ENCODE results near the gene CH25H.
A peak's percentile ranks its signal among the peaks of the same experiment; 100 is the strongest.

CH25H gene

GRCh38 chr10:89221919-89222318 lies 14.8 kb upstream of the CH25H start:
- DNase-seq (ENCODE audit: extremely low spot score), result no peak
- TF ChIP-seq HDGF (IDR thresholded peaks at IDR 0.05; ENCODE audit: borderline replicate concordance) (no peak), LEF1 (IDR thresholded peaks at IDR 0.05; ENCODE audit: borderline replicate concordance) (no peak), ARNT (IDR thresholded peaks at IDR 0.05) (no peak), BHLHE40 (IDR thresholded peaks at IDR 0.05; ENCODE audit: borderline replicate concordance) (no peak), L3MBTL2 (conservative IDR thresholded peaks at IDR 0.05) (no peak), FOXK2 (IDR thresholded peaks at IDR 0.05) (no peak), FOXA1 (IDR thresholded peaks at IDR 0.05) (no peak), SUZ12 (IDR thresholded peaks at IDR 0.05) (no peak), ZNF384 (IDR thresholded peaks at IDR 0.05) (no peak), SP1 (IDR thresholded peaks at IDR 0.05) (no peak), CTBP1 (IDR thresholded peaks at IDR 0.05; ENCODE audit: borderline replicate concordance) (no peak), NFRKB (IDR thresholded peaks at IDR 0.05) (no peak), ELF4 (IDR thresholded peaks at IDR 0.05) (no peak), TARDBP (IDR thresholded peaks at IDR 0.05) (no peak), FOXM1 (IDR thresholded peaks at IDR 0.05; ENCODE audit: borderline replicate concordance) (no peak), PKNOX1 (IDR thresholded peaks at IDR 0.05) (no peak)
- CTCF ChIA-PET, result no interaction called here
- POLR2A ChIA-PET, result no interaction called here

GRCh38 chr10:89219513-89220218 lies 12.5 kb upstream of the CH25H start:
- ChIA-PET POLR2A (no interaction called here), CTCF (interaction anchor here (0.6 to 1.0 kb wide), 2 partner anchors 12 to 191 kb away, joined by 3 read pairs; no protein-coding TSS in a partner anchor)
- DNase-seq (ENCODE audit: extremely low spot score), result no peak
- TF ChIP-seq PKNOX1 (IDR thresholded peaks at IDR 0.05), result no peak
- no peak for TF ChIP-seq ARNT (IDR thresholded peaks at IDR 0.05)
- no peak for TF ChIP-seq L3MBTL2 (conservative IDR thresholded peaks at IDR 0.05)
- no peak for TF ChIP-seq CTBP1 (IDR thresholded peaks at IDR 0.05; ENCODE audit: borderline replicate concordance)

GRCh38 chr10:89217057-89217990 lies 10.2 kb upstream of the CH25H start:
- ChIA-PET POLR2A (no interaction called here), CTCF (interaction anchor here (0.6 to 2.4 kb wide), 11 partner anchors 9 to 566 kb away, joined by 3 to 15 read pairs (median 4); no protein-coding TSS in a partner anchor)
- DNase-seq (ENCODE audit: extremely low spot score), result peak; percentile 23
- no peak for TF ChIP-seq L3MBTL2 (conservative IDR thresholded peaks at IDR 0.05)
- TF ChIP-seq PKNOX1 (IDR thresholded peaks at IDR 0.05), result peak; percentile 91

- no peak for TF ChIP-seq CTBP1 (IDR thresholded peaks at IDR 0.05; ENCODE audit: borderline replicate concordance)
- TF ChIP-seq TARDBP (IDR thresholded peaks at IDR 0.05), result no peak
- TF ChIP-seq FOXK2 (IDR thresholded peaks at IDR 0.05), result no peak
- TF ChIP-seq BHLHE40 (IDR thresholded peaks at IDR 0.05; ENCODE audit: borderline replicate concordance), result no peak
- TF ChIP-seq SP1 (IDR thresholded peaks at IDR 0.05), result no peak
- no peak for TF ChIP-seq ARNT (IDR thresholded peaks at IDR 0.05)
- TF ChIP-seq LEF1 (IDR thresholded peaks at IDR 0.05; ENCODE audit: borderline replicate concordance), result no peak
- no peak for TF ChIP-seq FOXM1 (IDR thresholded peaks at IDR 0.05; ENCODE audit: borderline replicate concordance)
- POLR2A ChIA-PET, result no interaction called here
- DNase-seq (ENCODE audit: extremely low spot score), result no peak
Measured at GRCh38 chr10:89216056-89216455, 8.9 kb upstream of the CH25H start.

GRCh38 chr10:89215511-89215910 lies 8.4 kb upstream of the CH25H start:
- TF ChIP-seq TARDBP (IDR thresholded peaks at IDR 0.05) (no peak), ARNT (IDR thresholded peaks at IDR 0.05) (no peak), BHLHE40 (IDR thresholded peaks at IDR 0.05; ENCODE audit: borderline replicate concordance) (no peak), PKNOX1 (IDR thresholded peaks at IDR 0.05) (no peak), FOXK2 (IDR thresholded peaks at IDR 0.05) (no peak), HDGF (IDR thresholded peaks at IDR 0.05; ENCODE audit: borderline replicate concordance) (no peak), NFRKB (IDR thresholded peaks at IDR 0.05) (no peak), L3MBTL2 (conservative IDR thresholded peaks at IDR 0.05) (no peak), FOXA1 (IDR thresholded peaks at IDR 0.05) (no peak), ELF4 (IDR thresholded peaks at IDR 0.05) (no peak), SUZ12 (IDR thresholded peaks at IDR 0.05) (no peak), LEF1 (IDR thresholded peaks at IDR 0.05; ENCODE audit: borderline replicate concordance) (no peak), FOXM1 (IDR thresholded peaks at IDR 0.05; ENCODE audit: borderline replicate concordance) (no peak)
- POLR2A ChIA-PET, result no interaction called here
- CTCF ChIA-PET, result interaction anchor here (1.0 to 3.0 kb wide), 4 partner anchors 279 to 281 kb away, joined by 3 to 11 read pairs (median 8); no protein-coding TSS in a partner anchor

More at GRCh38 chr10:89216056-89216455, 8.9 kb upstream of the CH25H start:
- CTCF ChIA-PET, result interaction anchor here (1.0 to 1.1 kb wide), 2 partner anchors 280 to 281 kb away, joined by 6 to 9 read pairs; no protein-coding TSS in a partner anchor

More at GRCh38 chr10:89215511-89215910, 8.4 kb upstream of the CH25H start:
- DNase-seq (ENCODE audit: extremely low spot score), result no peak
